GM18907 (cell line): ENCODE data around the gene SLC9C2.
"Not testable (repeated sequence)": the region's sequence is repeated elsewhere in the genome, so short reads cannot be mapped to it uniquely, and the experiment has no call there.

Experiments used
- ATAC-seq: cut with Tn5 transposase; IDR thresholded peaks from one replicate; pipeline ENCODE4 v1.9.1; 2021; ENCODE audit warnings: mild to moderate bottlenecking, moderate library complexity; ENCODE audit not compliant: unreplicated experiment

The SLC9C2 gene

GRCh38 chr1:173489929-173490328 lies 112.9 kb downstream of the SLC9C2 start:
- no peak for ATAC-seq

- no peak for ATAC-seq
Observed at GRCh38 chr1:173489149-173489600, 113.7 kb downstream of the SLC9C2 start.

DNA sequence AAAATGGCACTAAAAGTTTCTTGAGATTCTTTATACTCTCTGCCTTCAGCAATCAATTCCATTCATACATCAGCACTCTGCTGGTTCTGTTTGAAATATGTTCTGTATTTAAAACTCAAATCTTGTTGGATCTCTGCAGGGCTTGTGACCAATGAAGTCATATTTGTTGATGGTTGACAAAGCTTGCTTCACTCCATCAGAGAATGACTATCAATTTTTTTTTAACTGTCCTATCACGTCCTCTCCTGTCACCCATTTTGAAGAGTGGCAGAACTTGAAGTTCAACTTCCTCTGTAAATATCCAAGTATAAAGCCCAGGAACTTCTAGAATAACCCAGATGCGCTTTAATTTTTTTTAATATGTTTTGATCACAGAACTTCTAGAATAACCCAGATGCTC lies 114.9 kb downstream of the SLC9C2 start:
- no peak for ATAC-seq

GRCh38 chr1:173485401-173485800 lies 117.5 kb downstream of the SLC9C2 start:
- no peak for ATAC-seq

DNA sequence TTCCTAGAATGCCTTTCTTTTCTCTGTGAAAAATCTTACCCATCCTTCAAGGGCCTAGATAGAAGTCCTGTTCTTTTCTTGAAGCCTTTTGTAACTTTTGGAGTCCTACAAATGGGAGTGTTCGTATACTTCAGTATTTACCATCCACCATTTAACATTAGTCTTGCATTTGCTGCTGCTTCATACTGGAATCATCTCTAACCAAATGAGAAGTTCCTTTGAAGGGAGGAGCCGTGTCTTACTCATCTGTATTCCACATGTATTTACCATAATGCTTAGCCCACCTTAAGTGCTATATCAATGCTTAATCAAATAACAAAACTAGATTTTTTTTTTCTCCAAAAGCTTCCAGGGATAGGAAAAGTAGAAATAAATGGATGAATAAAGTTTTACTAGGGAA lies 118.6 kb downstream of the SLC9C2 start:
- ATAC-seq, result no peak

DNA sequence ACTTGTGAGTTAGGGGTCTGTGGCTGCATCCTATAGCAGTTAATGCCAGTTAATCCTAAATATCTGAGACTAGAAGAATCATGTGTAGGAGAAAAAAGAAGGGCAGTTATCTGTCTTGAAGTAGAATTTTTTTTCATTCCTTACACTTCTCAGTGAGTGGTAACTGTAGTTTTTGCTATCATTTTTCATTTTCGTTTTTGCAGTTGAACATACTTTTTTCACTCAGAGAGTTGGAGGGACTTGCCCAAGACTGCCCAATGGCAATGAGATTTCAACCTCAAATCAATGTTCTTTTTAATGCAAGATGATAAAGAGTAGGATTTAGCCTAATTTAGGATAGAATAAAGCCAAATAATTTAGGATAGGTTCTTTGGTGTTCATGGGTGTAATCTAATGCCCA lies 120.2 kb downstream of the SLC9C2 start:
- ATAC-seq, result no peak

DNA sequence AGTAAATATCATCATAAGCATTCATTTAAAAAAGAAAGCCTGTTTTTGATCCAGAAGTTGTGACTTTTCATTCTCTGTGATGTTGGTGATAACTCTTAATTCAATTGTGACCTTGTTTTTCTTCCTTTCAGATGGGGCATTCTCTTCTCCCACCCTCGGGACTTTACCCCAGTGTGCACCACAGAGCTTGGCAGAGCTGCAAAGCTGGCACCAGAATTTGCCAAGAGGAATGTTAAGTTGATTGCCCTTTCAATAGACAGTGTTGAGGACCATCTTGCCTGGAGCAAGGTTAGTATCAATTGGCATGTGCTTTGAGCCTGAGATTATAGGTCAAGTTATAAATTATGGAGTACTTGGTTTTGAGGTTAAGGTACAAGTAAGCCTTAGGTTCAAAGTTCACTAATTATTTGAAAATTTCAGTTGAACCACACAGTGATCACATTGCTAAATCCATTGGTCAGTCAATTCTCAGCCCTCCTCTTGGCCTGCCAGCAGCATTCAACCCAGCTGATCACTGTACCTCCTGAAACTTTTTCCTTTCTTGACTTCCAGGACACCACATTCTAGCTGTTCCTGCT lies 121.6 kb downstream of the SLC9C2 start:
- ATAC-seq, result no peak

DNA sequence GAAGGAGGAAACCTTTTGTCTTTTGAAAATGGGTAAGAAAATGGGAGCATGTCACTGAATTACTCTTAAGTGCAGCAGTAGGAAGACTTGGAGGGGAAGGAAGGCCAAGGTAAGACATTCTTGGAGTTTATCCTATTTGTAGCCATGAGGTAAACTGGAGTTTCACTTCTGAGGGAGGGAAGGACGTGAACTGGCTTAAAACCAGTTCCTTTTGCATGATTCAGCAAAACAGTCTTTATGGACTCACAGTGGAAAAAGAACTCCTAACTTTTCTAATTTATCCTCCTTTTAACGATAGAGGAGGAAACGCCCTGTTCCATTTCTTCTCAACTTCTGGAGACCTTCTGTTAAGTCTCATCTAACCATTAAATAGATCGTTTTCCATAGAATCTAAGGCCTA lies 123.2 kb downstream of the SLC9C2 start:
- no peak for ATAC-seq

DNA sequence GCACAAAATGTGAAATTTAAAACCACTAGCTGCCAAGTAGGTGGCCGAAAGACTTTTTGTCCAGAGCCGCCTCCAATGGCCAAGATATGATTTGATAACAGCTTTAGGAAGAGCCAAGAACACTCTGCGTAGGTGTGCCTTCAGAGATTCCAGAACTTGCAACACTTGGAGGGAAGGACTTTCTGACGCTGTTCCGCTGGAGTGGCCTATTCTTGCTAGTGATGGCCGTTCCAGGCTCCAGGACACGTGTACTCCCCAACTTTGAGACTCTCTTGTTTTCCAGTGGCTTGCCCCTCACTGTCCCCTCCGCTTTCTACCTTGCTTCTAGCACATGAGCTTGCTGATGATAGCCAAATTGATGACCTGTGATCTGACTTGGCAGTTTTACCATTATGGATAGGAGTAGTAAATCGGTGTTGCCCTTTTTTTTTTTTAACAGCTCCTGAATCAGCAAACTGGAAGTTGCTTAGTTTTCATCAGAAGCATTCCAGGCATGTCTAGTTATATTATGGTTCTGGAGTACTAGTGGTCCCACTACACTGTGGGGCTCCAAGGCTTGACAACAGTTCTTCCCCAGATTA lies 124.7 kb downstream of the SLC9C2 start:
- no peak for ATAC-seq

DNA sequence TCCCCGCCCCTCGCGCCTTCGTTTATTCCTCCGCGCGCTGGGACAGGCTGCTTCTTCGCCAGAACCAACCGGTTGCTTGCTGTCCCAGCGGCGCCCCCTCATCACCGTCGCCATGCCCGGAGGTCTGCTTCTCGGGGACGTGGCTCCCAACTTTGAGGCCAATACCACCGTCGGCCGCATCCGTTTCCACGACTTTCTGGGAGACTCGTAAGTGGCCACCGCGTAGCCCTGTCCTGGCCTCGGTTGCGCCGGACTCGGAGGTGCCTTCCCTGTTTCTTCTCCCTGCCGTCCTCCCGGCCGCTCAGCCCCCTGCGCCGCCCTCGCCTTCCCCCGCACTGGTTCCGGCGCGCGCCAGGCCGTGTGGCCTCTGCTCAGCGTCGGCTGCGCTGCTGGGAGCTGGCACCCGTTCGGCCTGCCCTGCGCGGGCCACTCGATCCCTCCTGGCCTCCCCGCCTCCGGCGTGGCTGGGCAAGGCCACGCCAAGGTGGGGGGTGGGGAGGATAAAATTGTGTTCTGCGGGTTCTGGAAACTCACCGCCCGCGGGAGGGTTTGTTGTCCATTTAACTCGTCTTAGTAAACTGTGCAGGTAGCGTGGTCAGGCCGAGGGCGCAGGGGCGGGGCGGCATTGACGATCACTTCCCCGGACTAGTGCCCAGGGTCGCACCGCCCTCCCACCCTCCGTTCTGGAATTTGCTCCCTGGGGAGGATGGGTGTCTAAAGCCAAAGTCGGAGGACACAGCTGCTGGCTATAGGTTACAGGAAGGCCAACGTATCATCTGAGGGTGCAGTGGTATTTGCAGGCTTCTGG lies 125.4 kb downstream of the SLC9C2 start, which contains the start of gene PRDX6:
TSS of gene PRDX6 (plus strand) at position 50 of the 808 bp plus-strand sequence. CDS start at position 113, 63 bp downstream.
- ATAC-seq, result peak; percentile 67

DNA sequence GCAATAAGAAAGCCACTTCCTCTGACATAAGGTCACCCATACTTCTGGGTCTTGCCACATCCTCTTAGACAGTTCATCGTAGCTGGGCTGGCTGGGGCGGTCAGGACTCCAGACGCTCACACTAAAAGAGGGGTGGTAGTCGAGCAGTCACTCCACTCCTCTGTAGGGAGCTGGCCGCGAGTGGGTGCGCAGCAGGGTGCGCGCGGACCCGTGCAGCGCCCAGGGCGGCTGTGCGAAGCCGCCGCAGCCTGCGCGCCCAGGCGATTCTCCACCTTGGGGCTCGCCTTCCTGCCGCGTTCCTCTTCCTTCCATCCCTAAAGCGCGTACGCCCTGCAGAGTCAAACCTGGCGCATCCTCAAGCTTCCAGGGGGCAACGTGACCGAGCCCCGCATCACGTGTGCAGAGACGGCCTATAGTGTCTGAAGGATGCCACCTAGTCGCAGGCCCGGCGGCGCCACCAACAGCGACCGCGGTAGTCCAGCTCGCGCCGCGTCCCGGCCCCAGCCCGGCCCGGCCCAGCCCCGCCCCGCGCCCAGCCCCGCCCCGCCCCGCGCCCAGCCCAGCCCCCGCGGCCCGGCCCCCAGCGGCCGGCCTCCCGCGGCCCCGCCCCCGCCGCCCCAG lies 126.1 kb downstream of the SLC9C2 start:
- ATAC-seq, result peak; percentile 97

DNA sequence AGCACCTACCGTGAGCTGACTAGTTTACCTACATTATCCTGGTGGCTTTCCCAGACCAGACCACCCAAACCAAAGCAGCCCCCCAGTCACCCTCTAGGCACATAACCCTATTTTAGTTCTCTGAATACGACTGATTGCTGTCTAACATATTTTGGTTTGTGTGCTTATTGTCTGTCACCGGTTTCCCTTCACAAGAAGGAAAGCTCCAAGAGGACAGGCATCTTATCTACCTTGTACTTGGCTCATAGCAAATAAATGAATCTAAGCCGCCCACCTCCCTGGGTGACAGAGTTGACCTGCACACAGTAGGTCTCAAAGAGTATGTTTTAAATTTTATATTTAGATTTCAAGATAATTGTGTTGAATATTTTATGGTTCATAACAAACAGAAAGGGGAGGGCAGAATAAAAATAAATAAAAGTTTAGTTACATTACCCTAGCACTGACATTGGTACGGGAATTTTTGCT lies 126.6 kb downstream of the SLC9C2 start:
- no peak for ATAC-seq

- ATAC-seq, result no peak
Observed at GRCh38 chr1:173475564-173476196, 127.2 kb downstream of the SLC9C2 start.

GRCh38 chr1:173474780-173475421 lies 128.0 kb downstream of the SLC9C2 start:
- not testable (repeated sequence) for ATAC-seq

- no peak for ATAC-seq
Observed at GRCh38 chr1:173474097-173474779, 128.6 kb downstream of the SLC9C2 start.

GRCh38 chr1:173473599-173474011 lies 129.3 kb downstream of the SLC9C2 start:
- ATAC-seq, result no peak

DNA sequence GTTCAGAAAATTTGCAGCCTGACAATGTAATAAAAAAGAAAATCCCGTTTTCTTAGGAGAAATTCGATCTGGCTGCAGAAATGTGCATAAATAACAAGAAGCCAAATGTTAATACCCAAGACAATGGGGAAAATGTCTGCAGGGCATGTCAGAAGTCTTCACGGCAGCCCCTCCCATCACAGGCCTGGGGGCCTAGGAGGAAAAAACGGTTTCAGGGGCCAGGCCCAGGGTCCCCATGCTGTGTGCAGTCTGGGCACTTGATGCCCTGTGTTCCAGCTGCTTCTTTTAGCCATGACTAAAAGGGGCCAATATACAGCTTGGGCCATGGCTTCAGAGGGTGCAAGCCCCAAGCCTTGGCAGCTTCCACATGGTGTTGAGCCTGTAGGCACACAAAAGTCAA lies 132.3 kb downstream of the SLC9C2 start:
- ATAC-seq, result no peak

DNA sequence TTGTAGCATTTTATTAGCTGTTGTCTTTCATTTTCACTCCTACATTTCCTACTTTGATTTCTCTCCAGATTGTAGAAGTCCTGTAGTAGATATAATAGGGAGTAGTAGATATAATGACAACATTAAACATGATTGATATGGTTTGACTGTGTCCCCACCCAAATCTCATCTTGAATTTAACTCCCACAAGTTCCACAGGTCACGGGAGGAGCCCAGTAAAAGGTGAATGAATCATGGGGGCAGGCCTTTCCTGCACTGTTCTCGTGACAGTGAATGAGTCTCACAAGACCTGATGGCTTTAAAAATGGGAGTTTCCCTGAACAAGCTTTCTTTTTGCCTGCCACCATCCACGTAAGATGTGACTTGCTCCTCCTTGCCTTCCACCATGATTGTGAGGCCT lies 133.2 kb downstream of the SLC9C2 start:
- ATAC-seq, result no peak

GRCh38 chr1:173467426-173467825 lies 135.4 kb downstream of the SLC9C2 start:
- ATAC-seq, result no peak

GRCh38 chr1:173464185-173464584 lies 138.7 kb downstream of the SLC9C2 start:
- ATAC-seq, result not testable (repeated sequence)
